ENCODE data around the gene TAS1R3. TPM values are rescaled to one million over a fixed set of nuclear protein-coding genes. Genes with fewer than 3 reads are reported as not detected.

Gene TAS1R3
- total RNA-seq, 2 donors from 2014 or later = 0.09 to 0.35 TPM

- H3K4me1 Mint-ChIP-seq = peaks cover 14% of the 10 kb centered on the region
- no peaks in the 10 kb centered on the region for H3K27me3 ChIP-seq (ENCODE audit: control insufficient read depth, insufficient read depth, low read length, poor library complexity, severe bottlenecking)
- WGBS, 2 experiments (ENCODE audit: insufficient coverage in 1 of 2, insufficient read length in 1 of 2) = 94 to 95% methylated on average over 71 to 115 of the region's 116 CpGs
- H3K4me3 ChIP-seq (ENCODE audit: low read length) = no peak overlapping the region
- no peaks in the 10 kb centered on the region for H3K9me3 Mint-ChIP-seq
- no peak for TF ChIP-seq CTCF (conservative IDR thresholded peaks at IDR 0.05)
- no peak overlapping the region for H3K27ac ChIP-seq (ENCODE audit: low read depth, low read length)
- peak; percentile 58 for DNase-seq
- H3K36me3 Mint-ChIP-seq (ENCODE audit: low read depth) = no peaks in the 10 kb centered on the region
- H3K9me3 ChIP-seq (ENCODE audit: control insufficient read depth, low read length) = no peaks in the 10 kb centered on the region
- peaks cover 7% of the 10 kb centered on the region for H3K36me3 ChIP-seq (ENCODE audit: control insufficient read depth, insufficient read depth, low read length)
- H3K27me3 Mint-ChIP-seq (ENCODE audit: insufficient read depth) = peaks cover 9% of the 10 kb centered on the region
- H3K9ac ChIP-seq (ENCODE audit: extremely low read depth, low read length, poor library complexity, severe bottlenecking) = no peak overlapping the region
- H3K4me3 Mint-ChIP-seq = peak overlapping the region; percentile 48
- H3K4me1 ChIP-seq (ENCODE audit: control insufficient read depth, insufficient read depth, low read length) = peaks cover 3% of the 10 kb centered on the region
- H3K27ac Mint-ChIP-seq = no peak overlapping the region
These were observed 23.5 kb downstream of the TAS1R3 start for GRCh38 chr1:1354271-1355247.

- Histone ChIP-seq H3K36me3 (ENCODE audit: control insufficient read depth, insufficient read depth, low read length) (peaks cover 7% of the 10 kb centered on the region), H3K4me3 (ENCODE audit: low read length) (no peak overlapping the region), H3K27ac (ENCODE audit: low read depth, low read length) (no peak overlapping the region), H3K9me3 (ENCODE audit: control insufficient read depth, low read length) (no peaks in the 10 kb centered on the region), H3K27me3 (ENCODE audit: control insufficient read depth, insufficient read depth, low read length, poor library complexity, severe bottlenecking) (no peaks in the 10 kb centered on the region), H3K4me1 (ENCODE audit: control insufficient read depth, insufficient read depth, low read length) (peaks cover 6% of the 10 kb centered on the region), H3K9ac (ENCODE audit: extremely low read depth, low read length, poor library complexity, severe bottlenecking) (no peak overlapping the region)
- Mint-ChIP-seq H3K27me3 (ENCODE audit: insufficient read depth) (peaks cover 9% of the 10 kb centered on the region), H3K27ac (no peak overlapping the region), H3K9me3 (no peaks in the 10 kb centered on the region), H3K4me3 (no peak overlapping the region), H3K36me3 (ENCODE audit: low read depth) (no peaks in the 10 kb centered on the region), H3K4me1 (peaks cover 14% of the 10 kb centered on the region)
- 93 to 96% methylated on average over 27 to 48 of the region's 52 CpGs for WGBS, 2 experiments (ENCODE audit: insufficient coverage in 1 of 2, insufficient read length in 1 of 2)
- TF ChIP-seq CTCF (conservative IDR thresholded peaks at IDR 0.05) = no peak
- peak; percentile 71 for DNase-seq
These were observed 24.3 kb downstream of the TAS1R3 start for GRCh38 chr1:1355416-1355815.

GRCh38 chr1:1356166-1356795, 25.2 kb downstream of the TAS1R3 start:
- H3K4me3 ChIP-seq (ENCODE audit: low read length) = peak overlapping the region; percentile 81
- H3K27me3 Mint-ChIP-seq (ENCODE audit: insufficient read depth) = peaks cover 10% of the 10 kb centered on the region
- no peak overlapping the region for H3K27ac ChIP-seq (ENCODE audit: low read depth, low read length)
- no peak overlapping the region for H3K27ac Mint-ChIP-seq
- H3K36me3 Mint-ChIP-seq (ENCODE audit: low read depth) = no peaks in the 10 kb centered on the region
- no peaks in the 10 kb centered on the region for H3K9me3 ChIP-seq (ENCODE audit: control insufficient read depth, low read length)
- H3K4me1 Mint-ChIP-seq = peaks cover 21% of the 10 kb centered on the region
- H3K9ac ChIP-seq (ENCODE audit: extremely low read depth, low read length, poor library complexity, severe bottlenecking) = no peak overlapping the region
- H3K27me3 ChIP-seq (ENCODE audit: control insufficient read depth, insufficient read depth, low read length, poor library complexity, severe bottlenecking) = no peaks in the 10 kb centered on the region
- H3K9me3 Mint-ChIP-seq = no peaks in the 10 kb centered on the region
- no peak for DNase-seq
- H3K4me1 ChIP-seq (ENCODE audit: control insufficient read depth, insufficient read depth, low read length) = peaks cover 6% of the 10 kb centered on the region
- 94 to 100% methylated on average over 1 to 8 of the region's 8 CpGs for WGBS, 2 experiments (ENCODE audit: insufficient coverage in 1 of 2, insufficient read length in 1 of 2)
- no peak for TF ChIP-seq CTCF (conservative IDR thresholded peaks at IDR 0.05)
- no peak overlapping the region for H3K4me3 Mint-ChIP-seq
- H3K36me3 ChIP-seq (ENCODE audit: control insufficient read depth, insufficient read depth, low read length) = peaks cover 7% of the 10 kb centered on the region
